ENCODE measurements around the gene SETMAR.
"Not testable (repeated sequence)": the region's sequence is repeated elsewhere in the genome, so short reads cannot be mapped to it uniquely, and the experiment has no call there.

SETMAR gene

GRCh38 chr3:4313606-4314293 lies 10.6 kb downstream of the SETMAR start:
- no peak for DNase-seq (ENCODE audit: low read depth in 2 of 2)

- no peak for DNase-seq (ENCODE audit: low read depth in 2 of 2)
Measured at GRCh38 chr3:4314688-4315087, 11.5 kb downstream of the SETMAR start.

GRCh38 chr3:4320096-4320911 lies 17.1 kb downstream of the SETMAR start:
- DNase-seq (ENCODE audit: low read depth in 2 of 2): no peak

GRCh38 chr3:4321732-4322131 lies 18.6 kb downstream of the SETMAR start:
- no peak for DNase-seq (ENCODE audit: low read depth in 2 of 2)

GRCh38 chr3:4322635-4323034 lies 19.5 kb downstream of the SETMAR start:
- DNase-seq (ENCODE audit: low read depth in 2 of 2): no peak

- DNase-seq (ENCODE audit: low read depth in 2 of 2): no peak
Measured at GRCh38 chr3:4323246-4324027, 20.3 kb downstream of the SETMAR start.

- no peak for DNase-seq (ENCODE audit: low read depth in 2 of 2)
Measured at GRCh38 chr3:4326868-4327267, 23.7 kb downstream of the SETMAR start.

- DNase-seq (ENCODE audit: low read depth in 2 of 2): not testable (repeated sequence)
Measured at GRCh38 chr3:4329806-4330205, 26.6 kb downstream of the SETMAR start.

GRCh38 chr3:4332111-4332510 lies 28.9 kb downstream of the SETMAR start:
- no peak for DNase-seq (ENCODE audit: low read depth in 2 of 2)

- no peak for DNase-seq (ENCODE audit: low read depth in 2 of 2)
Measured at GRCh38 chr3:4332574-4332973, 29.4 kb downstream of the SETMAR start.

- no peak for DNase-seq (ENCODE audit: low read depth in 2 of 2)
Measured at GRCh38 chr3:4332991-4333390, 29.8 kb downstream of the SETMAR start.

GRCh38 chr3:4334548-4334947 lies 31.4 kb downstream of the SETMAR start:
- DNase-seq (ENCODE audit: low read depth in 2 of 2): no peak

- DNase-seq (ENCODE audit: low read depth in 2 of 2): no peak
Measured at GRCh38 chr3:4335840-4336562, 32.8 kb downstream of the SETMAR start.

GRCh38 chr3:4336850-4337546 lies 33.8 kb downstream of the SETMAR start:
- no peak for DNase-seq (ENCODE audit: low read depth in 2 of 2)

GRCh38 chr3:4338751-4339150 lies 35.6 kb downstream of the SETMAR start:
- DNase-seq (ENCODE audit: low read depth in 2 of 2): no peak

- DNase-seq (ENCODE audit: low read depth in 2 of 2): no peak
Measured at GRCh38 chr3:4340077-4340410, 36.9 kb downstream of the SETMAR start.

GRCh38 chr3:4340411-4341335 lies 37.5 kb downstream of the SETMAR start:
- no peak for DNase-seq (ENCODE audit: low read depth in 2 of 2)

- no peak for DNase-seq (ENCODE audit: low read depth in 2 of 2)
Measured at GRCh38 chr3:4341336-4341675, 38.1 kb downstream of the SETMAR start.

- DNase-seq (ENCODE audit: low read depth in 2 of 2): no peak
Measured at GRCh38 chr3:4343258-4343657, 40.1 kb downstream of the SETMAR start.

- DNase-seq (ENCODE audit: low read depth in 2 of 2): peak; percentile 20 to 49
Measured at GRCh38 chr3:4350789-4351163, 47.6 kb downstream of the SETMAR start.

Measured in stimulated activated CD8-positive, alpha-beta memory T cell treated with anti-CD3 and anti-CD28 coated beads, Interleukin-7, amount 100 ng/mL, for 4 hours (primary cell).